GM21515 (cell line): ENCODE measurements around the gene IL22RA1.
A peak's percentile ranks its signal among the peaks of the same experiment; 100 is the strongest.

Experiments used
- ATAC-seq: cut with Tn5 transposase; IDR thresholded peaks from one replicate; pipeline ENCODE4 v1.9.1; 2021; ENCODE audit not compliant: unreplicated experiment

IL22RA1 gene

GRCh38 chr1:24142546-24143534, at the start of gene IL22RA1:
Gene IL22RA1 (minus strand): TSS chr1:24143140. CDS start chr1:24143082, 58 bp downstream.
- no peak for ATAC-seq

GRCh38 chr1:24191860-24192259, 48.9 kb upstream of the IL22RA1 start:
- ATAC-seq: no peak

- ATAC-seq: peak; percentile 41
Measured at GRCh38 chr1:24190983-24191461, 48.1 kb upstream of the IL22RA1 start.

GRCh38 chr1:24189528-24189927, 46.6 kb upstream of the IL22RA1 start:
- ATAC-seq: no peak

- ATAC-seq: no peak
Measured at GRCh38 chr1:24186993-24187790, 44.3 kb upstream of the IL22RA1 start, which contains the start of gene IFNLR1. Gene IFNLR1 (minus strand): TSS chr1:24187289. CDS start chr1:24187248, 41 bp downstream.

GRCh38 chr1:24186711-24186992, 43.7 kb upstream of the IL22RA1 start:
- ATAC-seq: no peak

- ATAC-seq: no peak
Measured at GRCh38 chr1:24186031-24186710, 43.2 kb upstream of the IL22RA1 start.

- ATAC-seq: no peak
Measured at GRCh38 chr1:24185076-24185475, 42.1 kb upstream of the IL22RA1 start.

- no peak for ATAC-seq
Measured at GRCh38 chr1:24182061-24182460, 39.1 kb upstream of the IL22RA1 start.

- ATAC-seq: no peak
Measured at GRCh38 chr1:24181619-24182018, 38.7 kb upstream of the IL22RA1 start.

GRCh38 chr1:24180676-24181075, 37.7 kb upstream of the IL22RA1 start:
- ATAC-seq: no peak

GRCh38 chr1:24179251-24179840, 36.4 kb upstream of the IL22RA1 start:
- ATAC-seq: no peak

- no peak for ATAC-seq
Measured at GRCh38 chr1:24178407-24178806, 35.5 kb upstream of the IL22RA1 start.

GRCh38 chr1:24177161-24177560, 34.2 kb upstream of the IL22RA1 start:
- no peak for ATAC-seq

GRCh38 chr1:24175033-24175755, 32.3 kb upstream of the IL22RA1 start:
- ATAC-seq: no peak

- ATAC-seq: no peak
Measured at GRCh38 chr1:24173638-24174575, 31.0 kb upstream of the IL22RA1 start.

- ATAC-seq: no peak
Measured at GRCh38 chr1:24172598-24172997, 29.7 kb upstream of the IL22RA1 start.

GRCh38 chr1:24169286-24169685, 26.3 kb upstream of the IL22RA1 start:
- no peak for ATAC-seq

GRCh38 chr1:24168245-24168644, 25.3 kb upstream of the IL22RA1 start:
- no peak for ATAC-seq
